Parathyroid adenoma (tissue), 2 donors: ENCODE data around the gene BOD1L1.
"Not testable (repeated sequence)": the region's sequence is repeated elsewhere in the genome, so short reads cannot be mapped to it uniquely, and the experiment has no call there.

Source experiments
- H2AFZ ChIP-seq: fragments of 300-600 bp; sonication (generic); one replicate; pipeline ENCODE4 v1.7.0; 2017; ENCODE audit warnings: antibody characterized with exemption, mild to moderate bottlenecking
- H3K27ac ChIP-seq: fragments of 300-600 bp; sonication (generic); one replicate; pipeline ENCODE4 v1.7.0; 2017
- H3K27me3 ChIP-seq: fragments of 300-600 bp; sonication (generic); one replicate; pipeline ENCODE4 v1.7.0; 2017; ENCODE audit warnings: low read length; ENCODE audit not compliant: control insufficient read depth, insufficient read depth
- H3K36me3 ChIP-seq: fragments of 300-600 bp; sonication (generic); one replicate; pipeline ENCODE4 v1.7.0; 2017; ENCODE audit warnings: low read length; ENCODE audit not compliant: control insufficient read depth, insufficient read depth
- H3K4me1 ChIP-seq: fragments of 300-600 bp; sonication (generic); one replicate; pipeline ENCODE4 v1.7.0; 2017; ENCODE audit warnings: control low read depth
- H3K4me2 ChIP-seq: fragments of 300-600 bp; sonication (generic); one replicate; pipeline ENCODE4 v1.7.0; 2017; ENCODE audit warnings: low read length
- H3K4me3 ChIP-seq: fragments of 300-600 bp; sonication (generic); one replicate; pipeline ENCODE4 v1.7.0; 2017; ENCODE audit warnings: low read depth, low read length
- H3K79me2 ChIP-seq: fragments of 300-600 bp; sonication (generic); one replicate; pipeline ENCODE4 v1.7.0; 2017; ENCODE audit warnings: control low read depth
- H3K9ac ChIP-seq: fragments of 300-600 bp; sonication (generic); one replicate; pipeline ENCODE4 v1.7.0; 2017; ENCODE audit warnings: mild to moderate bottlenecking
- H3K9me3 ChIP-seq: fragments of 300-600 bp; sonication (generic); one replicate; pipeline ENCODE4 v1.7.0; 2017; ENCODE audit warnings: low read length; ENCODE audit not compliant: control insufficient read depth
- CTCF ChIP-seq: fragments of 300-600 bp; sonication (generic); IDR thresholded peaks from one replicate; pipeline ENCODE4 v1.7.0; 2017; ENCODE audit warnings: antibody characterized with exemption, mild to moderate bottlenecking
- donor health status: primary hyperparathyroidism.

BOD1L1 gene

GRCh38 chr4:13567125-13567524, 60.4 kb downstream of the BOD1L1 start:
- Histone ChIP-seq H3K27me3 (no peaks in the 10 kb centered on the region), H3K27ac (no peak overlapping the region), H3K4me1 (no peaks in the 10 kb centered on the region), H3K79me2 (no peaks in the 10 kb centered on the region), H3K4me3 (no peak overlapping the region), H2AFZ (no peak overlapping the region), H3K4me2 (no peak overlapping the region), H3K36me3 (no peaks in the 10 kb centered on the region), H3K9me3 (no peaks in the 10 kb centered on the region), H3K9ac (no peak overlapping the region)
- TF ChIP-seq CTCF, result no peak

GRCh38 chr4:13562876-13563275, 64.6 kb downstream of the BOD1L1 start:
- Histone ChIP-seq H3K79me2 (no peaks in the 10 kb centered on the region), H3K27me3 (no peaks in the 10 kb centered on the region), H3K36me3 (no peaks in the 10 kb centered on the region), H3K9ac (no peak overlapping the region), H3K4me3 (no peak overlapping the region), H3K27ac (no peak overlapping the region), H3K4me1 (no peaks in the 10 kb centered on the region), H3K4me2 (no peak overlapping the region), H2AFZ (no peak overlapping the region), H3K9me3 (no peaks in the 10 kb centered on the region)
- TF ChIP-seq CTCF, result no peak

- Histone ChIP-seq H3K27ac (no peak overlapping the region), H3K79me2 (no peaks in the 10 kb centered on the region), H3K36me3 (no peaks in the 10 kb centered on the region), H3K4me1 (no peaks in the 10 kb centered on the region), H3K9ac (no peak overlapping the region), H3K27me3 (no peaks in the 10 kb centered on the region), H3K9me3 (no peaks in the 10 kb centered on the region), H2AFZ (no peak overlapping the region), H3K4me2 (no peak overlapping the region), H3K4me3 (no peak overlapping the region)
- no peak for TF ChIP-seq CTCF
These were observed 65.9 kb downstream of the BOD1L1 start for GRCh38 chr4:13561673-13562072.

- H3K27me3 ChIP-seq, H2AFZ ChIP-seq, H3K4me1 ChIP-seq, H3K79me2 ChIP-seq, H3K27ac ChIP-seq, H3K4me2 ChIP-seq, H3K4me3 ChIP-seq, H3K36me3 ChIP-seq, H3K9me3 ChIP-seq, H3K9ac ChIP-seq: not testable (repeated sequence)
These were observed 67.4 kb downstream of the BOD1L1 start for GRCh38 chr4:13560111-13560510.

GRCh38 chr4:13559413-13559812, 68.1 kb downstream of the BOD1L1 start:
- Histone ChIP-seq H3K27ac (no peak overlapping the region), H3K9me3 (no peaks in the 10 kb centered on the region), H3K4me2 (no peak overlapping the region), H2AFZ (no peak overlapping the region), H3K36me3 (no peaks in the 10 kb centered on the region), H3K4me1 (no peaks in the 10 kb centered on the region), H3K79me2 (no peaks in the 10 kb centered on the region), H3K4me3 (no peak overlapping the region), H3K9ac (no peak overlapping the region), H3K27me3 (no peaks in the 10 kb centered on the region)
- TF ChIP-seq CTCF, result no peak
